K562 (cell line): Measurements from ENCODE around the gene LRRC74B. TPM values are rescaled to one million over a fixed set of nuclear protein-coding genes. Genes with fewer than 3 reads are reported as not detected.

ENCODE experiments used
- CHD4 ChIP-seq: fragments of 200-600 bp; sonication (generic); IDR thresholded peaks from 3 replicates; pipeline ENCODE4 v1.6.1; 2012; ENCODE audit warnings: low read depth, mild to moderate bottlenecking, mixed read lengths, low read length, inconsistent platforms; ENCODE audit not compliant: insufficient read depth, insufficient replicate concordance, poor library complexity, severe bottlenecking
- CREB3L1 ChIP-seq: fragments of 450-650 bp; IDR thresholded peaks from 2 replicates; pipeline ENCODE4 v1.6.1; 2014; ENCODE audit warnings: low read depth, mild to moderate bottlenecking, moderate library complexity, borderline replicate concordance
- CSDE1 ChIP-seq, 2 experiments: fragments of 450-650 bp; IDR thresholded peaks; 2 replicates each; pipeline ENCODE4 v1.6.1; 2016; ENCODE audit warnings: mild to moderate bottlenecking in 1 of 2
- FOXJ2 ChIP-seq: fragments of 200-800 bp; sonication (Bioruptor generic); IDR thresholded peaks from 2 replicates; pipeline ENCODE4 v1.6.1; 2016; ENCODE audit warnings: missing genetic modification characterization, missing compliant biosample characterization
- GTF2B ChIP-seq: IDR thresholded peaks from 2 replicates; pipeline ENCODE4 v1.6.1; 2011; ENCODE audit not compliant: insufficient read length; ENCODE audit errors: extremely low read depth
- HDAC6 ChIP-seq: IDR thresholded peaks from 2 replicates; pipeline ENCODE4 v1.6.1; 2012; ENCODE audit warnings: low read depth, mild to moderate bottlenecking, control low read depth, inconsistent platforms, low read length, moderate library complexity
- LCOR ChIP-seq: sonication (generic); formaldehyde crosslinking; IDR thresholded peaks from 2 replicates; pipeline ENCODE4 v1.8.0; 2022; ENCODE audit warnings: mild to moderate bottlenecking, missing genetic modification reagents
- MED1 ChIP-seq: sonication (generic); formaldehyde crosslinking; IDR thresholded peaks from 2 replicates; pipeline ENCODE4 v1.8.1; 2023; ENCODE audit warnings: missing genetic modification reagents, borderline replicate concordance
- OTX1 ChIP-seq: fragments of 450-650 bp; formaldehyde crosslinking; IDR thresholded peaks from 2 replicates; pipeline ENCODE4 v1.4.0; 2022; ENCODE audit warnings: mild to moderate bottlenecking
- PHF20 ChIP-seq: fragments of 450-650 bp; IDR thresholded peaks from 2 replicates; pipeline ENCODE4 v1.6.1; 2018; ENCODE audit not compliant: partially characterized antibody
- POLR2AphosphoS2 ChIP-seq: IDR thresholded peaks from 2 replicates; pipeline ENCODE4 v1.6.1; 2012; ENCODE audit warnings: low read length, improper control_type of control experiment
- PPARD ChIP-seq: fragments of 250-450 bp; sonication (Bioruptor Pico); IDR thresholded peaks from 2 replicates; pipeline ENCODE4 v1.8.0; 2022; ENCODE audit warnings: inconsistent platforms, mild to moderate bottlenecking, moderate library complexity
- PRMT5 ChIP-seq: sonication (generic); formaldehyde crosslinking; IDR thresholded peaks from 2 replicates; pipeline ENCODE4 v1.5.0; 2020; ENCODE audit warnings: missing genetic modification reagents
- PURB ChIP-seq: sonication (generic); formaldehyde crosslinking; IDR thresholded peaks from 2 replicates; pipeline ENCODE4 v1.9.0; 2021; ENCODE audit warnings: low read depth, mild to moderate bottlenecking, missing genetic modification reagents
- RB1 ChIP-seq: fragments of 450-650 bp; IDR thresholded peaks from 2 replicates; pipeline ENCODE4 v1.6.1; 2017; ENCODE audit warnings: low read depth, mild to moderate bottlenecking
- RBM14 ChIP-seq: fragments of 200-400 bp; formaldehyde crosslinking; IDR thresholded peaks from 2 replicates; pipeline ENCODE4 v1.6.1; 2018; ENCODE audit warnings: low read depth, mild to moderate bottlenecking, low read length, moderate library complexity, borderline replicate concordance; ENCODE audit not compliant: insufficient read depth
- RFX7 ChIP-seq: fragments of 250-450 bp; sonication (Bioruptor Pico); IDR thresholded peaks from 2 replicates; pipeline ENCODE4 v1.5.1; 2021; ENCODE audit warnings: mild to moderate bottlenecking
- RUNX1 ChIP-seq: sonication (generic); IDR thresholded peaks from 2 replicates; pipeline ENCODE4 v1.6.1; 2016; ENCODE audit warnings: antibody characterized with exemption, low read depth
- SIN3B ChIP-seq: fragments of 450-650 bp; IDR thresholded peaks from 2 replicates; pipeline ENCODE4 v1.6.1; 2017; ENCODE audit warnings: low read depth, mild to moderate bottlenecking, moderate library complexity
- TAF1 ChIP-seq: IDR thresholded peaks from 2 replicates; pipeline ENCODE4 v1.6.1; 2011; ENCODE audit warnings: mild to moderate bottlenecking, low read length, moderate library complexity; ENCODE audit not compliant: insufficient read depth, control insufficient read depth, severe bottlenecking; ENCODE audit errors: extremely low read depth
- TFAP4 ChIP-seq: sonication (generic); formaldehyde crosslinking; IDR thresholded peaks from 2 replicates; pipeline ENCODE4 v1.8.0; 2022; ENCODE audit warnings: missing genetic modification reagents, mild to moderate bottlenecking, moderate library complexity, borderline replicate concordance
- ZNF436 ChIP-seq: fragments of 250-450, 450-650 bp; sonication (Bioruptor Pico); formaldehyde crosslinking; IDR thresholded peaks from 2 replicates; pipeline ENCODE4 v1.7.0; 2020; ENCODE audit warnings: mild to moderate bottlenecking
- ZNF507 ChIP-seq: conservative IDR thresholded peaks from 2 replicates; pipeline ENCODE4 v1.6.1; 2017; ENCODE audit warnings: missing genetic modification characterization, missing compliant biosample characterization
- ZNF655 ChIP-seq: fragments of 250-450 bp; sonication (Bioruptor Pico); IDR thresholded peaks from 2 replicates; pipeline ENCODE4 v1.5.0; 2021
- polyA plus RNA-seq, 8 experiments: library from polyadenylated mRNA; depleted of rRNA in 4 of 8; stranded (reverse) in 5 of 8; unstranded in 3 of 8; fragments of >200 nt; fragmentation: Nextera tagmentation in 2 of 8; fragmentation: Illumina TruSeq in 1 of 8; extraction: Ambion mirVana in 2 of 8; extraction: Trizol in 1 of 8; gene quantifications; 2 replicates each; pipeline versions ENCODE4 v1.2.1 to v1.2.3, GENCODE V29; 2011 to 2014; ENCODE audit warnings: inconsistent platforms in 1 of 8, missing spikeins in 1 of 8
- total RNA-seq, 7 experiments: library from RNA; depleted of rRNA in 6 of 7; stranded (reverse); fragments of >200 nt in 6 of 7; fragmentation: Illumina TruSeq in 2 of 7; extraction: Trizol in 2 of 7; gene quantifications; 2 replicates each; pipeline versions ENCODE4 v1.2.1 to v1.2.3, GENCODE V29; 2011 to 2021; ENCODE audit warnings: low replicate concordance in 1 of 7

LRRC74B gene
- total and polyA plus RNA-seq, 9 of the 15 experiments (the other 6 are each of a cell fraction or from before 2014, with no cell fraction given) = not detected

- no peak for TF ChIP-seq PPARD (CRISPR knock-in tag)
- TF ChIP-seq PHF20 = no peak
- TF ChIP-seq LCOR (CRISPR knock-in tag) = no peak
- TF ChIP-seq CREB3L1 = no peak
- TF ChIP-seq RB1 = peak; percentile 85; the same call in 1 of the 2 replicates
- no peak for TF ChIP-seq ZNF507
- TF ChIP-seq PURB (CRISPR knock-in tag) = no peak
- no peak for TF ChIP-seq PRMT5
- no peak for TF ChIP-seq POLR2AphosphoS2
- TF ChIP-seq GTF2B = no peak
- TF ChIP-seq MED1 = no peak
- 0 out of 2 replicates have a peak, but pooled peaks have one; percentile 83 for TF ChIP-seq RUNX1
- no peak for TF ChIP-seq OTX1
- no peak for TF ChIP-seq TAF1
- no peak for TF ChIP-seq ZNF436
- no peak for TF ChIP-seq RBM14
- TF ChIP-seq HDAC6 = no peak
- 0 out of 4 replicates have a peak, but pooled peaks of 1 of the 2 experiments have one; percentile 19 for TF ChIP-seq CSDE1 (IDR thresholded peaks at IDR 0.05)
- TF ChIP-seq ZNF655 (CRISPR knock-in tag) = no peak
- no peak for TF ChIP-seq TFAP4
- TF ChIP-seq FOXJ2 (tag) = no peak; the same call in 1 of the 2 replicates
- TF ChIP-seq RFX7 (CRISPR knock-in tag) = no peak
- TF ChIP-seq SIN3B = no peak
- peak; percentile 63 for TF ChIP-seq CHD4
Measured at GRCh38 chr22:21098099-21098671, 52.4 kb downstream of the LRRC74B start (continued).
